Gastroesophageal sphincter (tissue), 4 donors: ENCODE results near the gene FZD2. TPM values are rescaled to one million over a fixed set of nuclear protein-coding genes. Genes with fewer than 3 reads are reported as not detected.

Experiments
- ATAC-seq: fragments of 150-250 bp; one replicate; pipeline ENCODE4 v1.9.1; 2016; ENCODE audit warnings: mild to moderate bottlenecking, moderate library complexity
- H3K27ac ChIP-seq, 4 donors: fragments of 200-600 bp; sonication (generic) in 3 of 4; 1 replicate in 3 of 4; 2 replicates in 1 of 4; pipeline ENCODE4 v1.5.1; 2016 to 2019
- H3K27me3 ChIP-seq: fragments of 200-600 bp; sonication (generic); one replicate; pipeline ENCODE4 v1.5.1; 2019
- H3K36me3 ChIP-seq, 2 donors: fragments of 200-600 bp; sonication (generic); one replicate each; pipeline ENCODE4 v1.5.1; 2019; ENCODE audit warnings: control low read depth in 1 of 2
- H3K4me1 ChIP-seq, 3 donors: fragments of 200-600 bp; sonication (generic); 1 replicate in 2 of 3; 2 replicates in 1 of 3; pipeline ENCODE4 v1.5.1; 2016 to 2019; ENCODE audit warnings: control low read depth in 2 of 3
- H3K4me3 ChIP-seq, 2 donors: fragments of 200-600 bp; sonication (generic); one replicate each; pipeline ENCODE4 v1.5.1; 2019; ENCODE audit warnings: mild to moderate bottlenecking in 1 of 2, moderate library complexity in 1 of 2
- H3K9me3 ChIP-seq, 3 donors: fragments of 200-600 bp; sonication (generic); one replicate each; pipeline ENCODE4 v1.5.1; 2017 to 2019; ENCODE audit warnings: control low read depth in 2 of 3
- EP300 ChIP-seq: sonication (generic); formaldehyde crosslinking; IDR thresholded peaks from one replicate; pipeline ENCODE4 v1.6.1; 2017; ENCODE audit warnings: antibody characterized with exemption, mild to moderate bottlenecking
- POLR2A ChIP-seq, 2 donors: fragments of 450-650 bp; IDR thresholded peaks; one replicate each; pipeline ENCODE4 v1.6.1; 2017; ENCODE audit warnings: antibody characterized with exemption in 2 of 2, mild to moderate bottlenecking in 2 of 2, moderate library complexity in 1 of 2
- POLR2AphosphoS5 ChIP-seq: sonication (generic); formaldehyde crosslinking; IDR thresholded peaks from one replicate; pipeline ENCODE4 v1.6.1; 2017; ENCODE audit warnings: antibody characterized with exemption
- WGBS, 2 donors: methylation state at CpG; one replicate each; pipeline ENCODE4 v1.1.5; 2018; ENCODE audit warnings: low coverage in 1 of 2; 5-methylcytosine and 5-hydroxymethylcytosine counted together
- total RNA-seq, 4 donors: library from RNA; depleted of rRNA; stranded (reverse); fragments of >200 nt; gene quantifications; one replicate each; pipeline ENCODE4 v1.1.0, GENCODE V29; 2016
- TF ChIP-seq, protein P1 (sequence below), 4 experiments: fragments of 200-600 bp in 2 of 4; fragments of 450-650 bp in 2 of 4; sonication (generic) in 1 of 4; IDR thresholded peaks; one replicate each; pipeline ENCODE4 v1.5.1; 2017 to 2019; ENCODE audit warnings: antibody characterized with exemption in 4 of 4, mild to moderate bottlenecking in 2 of 4, moderate library complexity in 2 of 4

The FZD2 gene
- total RNA-seq, 4 donors from 2014 or later = 1.5 to 2.7 (median 1.6) TPM

DNA sequence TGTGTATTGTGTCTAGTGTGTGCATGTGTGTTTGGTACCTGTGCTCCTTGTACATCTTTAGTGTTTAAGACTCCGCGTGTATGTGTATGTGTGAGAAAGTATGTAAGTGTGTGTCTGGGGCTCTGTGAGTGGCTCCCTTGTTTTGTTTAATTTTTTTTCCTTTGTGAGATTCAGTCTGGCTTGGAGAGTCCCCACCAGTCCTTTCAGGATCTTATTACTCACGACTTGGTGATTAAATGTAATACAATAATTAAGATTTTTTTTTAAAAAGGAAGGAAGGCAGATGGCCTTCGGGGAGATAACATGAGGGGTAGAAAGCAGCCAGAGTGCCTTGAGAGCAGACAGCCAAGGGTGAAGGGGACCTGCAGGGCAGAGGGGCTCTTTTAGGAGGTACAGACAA lies 33.9 kb downstream of the FZD2 start:
- Histone ChIP-seq H3K27me3 (peaks cover 31% of the 10 kb centered on the region), H3K27ac (no peak overlapping the region), H3K36me3 (no peaks in the 10 kb centered on the region), H3K4me3 (no peak overlapping the region), H3K4me1 (peaks cover 0 to 7% (median 0%) of the 10 kb centered on the region in 3 donors), H3K9me3 (no peaks in the 10 kb centered on the region)
- no peak for ATAC-seq
- TF ChIP-seq EP300 (no peak), POLR2AphosphoS5 (no peak), POLR2A (IDR thresholded peaks at IDR 0.05) (no peak)
- TF ChIP-seq, protein P1, sequence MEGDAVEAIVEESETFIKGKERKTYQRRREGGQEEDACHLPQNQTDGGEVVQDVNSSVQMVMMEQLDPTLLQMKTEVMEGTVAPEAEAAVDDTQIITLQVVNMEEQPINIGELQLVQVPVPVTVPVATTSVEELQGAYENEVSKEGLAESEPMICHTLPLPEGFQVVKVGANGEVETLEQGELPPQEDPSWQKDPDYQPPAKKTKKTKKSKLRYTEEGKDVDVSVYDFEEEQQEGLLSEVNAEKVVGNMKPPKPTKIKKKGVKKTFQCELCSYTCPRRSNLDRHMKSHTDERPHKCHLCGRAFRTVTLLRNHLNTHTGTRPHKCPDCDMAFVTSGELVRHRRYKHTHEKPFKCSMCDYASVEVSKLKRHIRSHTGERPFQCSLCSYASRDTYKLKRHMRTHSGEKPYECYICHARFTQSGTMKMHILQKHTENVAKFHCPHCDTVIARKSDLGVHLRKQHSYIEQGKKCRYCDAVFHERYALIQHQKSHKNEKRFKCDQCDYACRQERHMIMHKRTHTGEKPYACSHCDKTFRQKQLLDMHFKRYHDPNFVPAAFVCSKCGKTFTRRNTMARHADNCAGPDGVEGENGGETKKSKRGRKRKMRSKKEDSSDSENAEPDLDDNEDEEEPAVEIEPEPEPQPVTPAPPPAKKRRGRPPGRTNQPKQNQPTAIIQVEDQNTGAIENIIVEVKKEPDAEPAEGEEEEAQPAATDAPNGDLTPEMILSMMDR (IDR thresholded peaks at IDR 0.05) = no peak
- 50% methylated on average over 4 of the region's 4 CpGs; no CpG with 5 or more reads in 1 of the 2 donors for WGBS, 2 donors

DNA sequence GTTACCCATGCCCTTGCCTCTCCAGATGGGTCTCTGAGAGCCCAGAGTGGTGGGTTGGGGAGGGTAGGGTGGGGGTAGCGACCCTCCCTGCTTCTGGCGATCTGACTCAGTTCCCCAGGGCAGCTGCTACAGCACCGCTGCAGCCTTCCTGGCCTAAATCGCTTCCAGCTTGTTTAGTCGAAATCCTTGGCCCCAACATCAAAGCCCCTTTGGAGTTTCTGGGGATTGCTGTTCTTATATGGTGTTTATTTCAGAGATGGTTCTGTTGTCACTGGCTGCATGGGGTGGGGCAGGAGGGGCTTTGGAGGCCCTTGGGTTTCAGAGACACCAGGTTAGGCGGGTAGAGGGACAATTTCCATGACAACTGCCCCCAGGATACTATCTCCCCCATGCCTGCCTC lies 35.9 kb downstream of the FZD2 start:
- Histone ChIP-seq H3K4me1 (no peaks in the 10 kb centered on the region), H3K27me3 (peaks cover 38% of the 10 kb centered on the region), H3K27ac (no peak overlapping the region), H3K4me3 (no peak overlapping the region), H3K36me3 (no peaks in the 10 kb centered on the region), H3K9me3 (no peaks in the 10 kb centered on the region)
- no peak for ATAC-seq
- WGBS, 2 donors = 68% methylated on average over 4 of the region's 6 CpGs; no CpG with 5 or more reads in 1 of the 2 donors
- TF ChIP-seq, protein P1 (IDR thresholded peaks at IDR 0.05) = no peak
- TF ChIP-seq EP300 (no peak), POLR2A (IDR thresholded peaks at IDR 0.05) (no peak), POLR2AphosphoS5 (no peak)

DNA sequence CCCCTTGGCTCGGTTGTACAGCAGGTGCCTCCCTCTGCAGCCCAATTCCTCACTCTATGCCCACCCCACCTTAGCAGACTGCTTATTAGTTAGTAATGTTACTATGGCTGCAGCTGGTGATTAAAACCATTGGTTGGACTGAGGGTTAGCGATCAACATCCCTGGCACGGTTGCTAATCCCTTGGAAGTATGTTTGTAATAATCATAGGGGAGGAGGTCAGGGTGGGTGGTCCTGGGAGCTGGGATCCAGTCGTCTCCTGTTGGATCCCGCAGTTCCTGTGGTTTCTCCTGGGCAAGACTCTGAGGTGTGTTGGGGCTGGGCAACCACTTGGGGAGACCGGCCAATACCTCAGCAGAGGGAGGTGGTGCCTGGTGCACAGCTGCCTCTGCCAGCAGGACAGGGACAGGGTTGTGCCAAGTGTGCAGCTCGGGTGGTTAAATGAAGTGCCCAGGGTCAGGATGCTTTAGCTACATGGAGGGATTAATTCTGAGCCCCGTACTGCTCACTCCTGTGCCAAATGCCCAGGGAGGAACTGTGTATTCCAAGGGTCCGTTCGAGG lies 38.0 kb downstream of the FZD2 start:
- Histone ChIP-seq H3K27me3 (peaks cover 38% of the 10 kb centered on the region), H3K9me3 (no peaks in the 10 kb centered on the region), H3K4me3 (no peak overlapping the region), H3K4me1 (peaks cover 0 to 8% (median 0%) of the 10 kb centered on the region in 3 donors), H3K27ac (no peak overlapping the region), H3K36me3 (no peaks in the 10 kb centered on the region)
- TF ChIP-seq POLR2AphosphoS5 (no peak), EP300 (no peak), POLR2A (IDR thresholded peaks at IDR 0.05) (no peak)
- TF ChIP-seq, protein P1 (IDR thresholded peaks at IDR 0.05) = no peak
- ATAC-seq = no peak
- 46 to 60% methylated on average over 2 to 4 of the region's 10 CpGs for WGBS, 2 donors

DNA sequence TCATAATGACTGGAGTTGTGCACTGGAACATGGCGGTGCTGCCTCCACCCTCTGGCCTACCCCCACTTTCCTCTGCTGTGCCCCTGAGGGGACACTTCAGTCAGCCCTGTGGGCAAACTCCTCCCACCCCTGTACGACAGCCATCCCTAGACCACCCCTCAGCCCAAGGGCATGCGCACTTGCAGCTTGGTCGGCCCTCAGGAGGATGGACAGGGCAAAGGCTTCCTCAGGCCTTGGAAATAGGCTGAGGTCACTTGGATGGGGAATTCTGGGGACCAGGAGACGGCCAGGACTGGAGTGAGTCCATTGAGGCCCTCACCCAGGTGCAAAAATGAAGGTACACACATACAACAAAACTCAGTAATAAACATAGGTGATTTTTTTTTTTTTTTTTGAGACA lies 41.0 kb downstream of the FZD2 start:
- TF ChIP-seq, protein P1 (IDR thresholded peaks at IDR 0.05) = no peak
- TF ChIP-seq POLR2A (IDR thresholded peaks at IDR 0.05) = no peak
- no peak for TF ChIP-seq EP300
- TF ChIP-seq POLR2AphosphoS5 = no peak
- Histone ChIP-seq H3K27ac (no peak overlapping the region), H3K4me1 (peaks cover 0 to 8% (median 0%) of the 10 kb centered on the region in 3 donors), H3K4me3 (no peak overlapping the region), H3K27me3 (peaks cover 43% of the 10 kb centered on the region), H3K36me3 (no peaks in the 10 kb centered on the region), H3K9me3 (no peaks in the 10 kb centered on the region)
- ATAC-seq = no peak
- no CpG with 5 or more reads among the region's 5 CpGs for WGBS, 2 donors

DNA sequence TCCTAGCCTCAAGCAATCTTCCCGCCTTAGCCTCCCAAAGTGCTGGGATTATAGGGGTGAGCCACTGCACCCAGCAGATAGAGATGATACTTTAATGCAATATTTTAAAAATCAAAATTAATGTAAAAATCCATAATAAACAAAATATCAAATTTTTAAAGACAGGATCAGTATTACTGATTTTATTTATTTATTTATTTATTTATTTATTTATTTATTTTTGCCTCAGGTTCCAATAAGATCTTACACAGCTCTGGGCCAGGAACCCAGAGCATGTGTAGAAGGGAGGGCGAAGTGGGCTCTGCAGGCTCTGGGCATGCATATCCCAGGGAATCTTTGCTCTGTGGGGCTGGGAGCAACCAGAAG lies 41.6 kb downstream of the FZD2 start:
- H3K4me1 ChIP-seq = peaks cover 0 to 8% (median 0%) of the 10 kb centered on the region in 3 donors
- ATAC-seq = no peak
- H3K9me3 ChIP-seq = no peaks in the 10 kb centered on the region

More for the DNA sequence above, 41.6 kb downstream of the FZD2 start:
- 93 to 100% methylated on average over 1 to 2 of the region's 2 CpGs for WGBS, 2 donors
- Histone ChIP-seq H3K27ac (no peak overlapping the region), H3K27me3 (peaks cover 37% of the 10 kb centered on the region), H3K4me3 (no peak overlapping the region), H3K36me3 (no peaks in the 10 kb centered on the region)
- no peak for TF ChIP-seq EP300
- TF ChIP-seq, protein P1 (IDR thresholded peaks at IDR 0.05) = no peak
- no peak for TF ChIP-seq POLR2AphosphoS5
- TF ChIP-seq POLR2A (IDR thresholded peaks at IDR 0.05) = no peak
